Astrocyte (in vitro differentiated cells and primary cell): ENCODE measurements around the gene ACKR2.

Source experiments
- CTCF ChIP-seq: IDR thresholded peaks from 2 replicates; pipeline ENCODE4 v1.5.1; 2011; ENCODE audit warnings: low read depth, mild to moderate bottlenecking, inconsistent platforms, low read length, moderate library complexity; ENCODE audit not compliant: insufficient read depth
- EZH2 ChIP-seq: IDR thresholded peaks from 2 replicates; pipeline ENCODE4 v1.6.1; 2012; ENCODE audit warnings: mild to moderate bottlenecking, low read length, inconsistent platforms; ENCODE audit not compliant: insufficient read depth

GRCh38 chr3:42771271-42771670 lies 38.0 kb upstream of the ACKR2 start:
- no peak for TF ChIP-seq CTCF
- no peak for TF ChIP-seq EZH2
